ENCODE data around the gene WNT2B. TPM values are rescaled to one million over a fixed set of nuclear protein-coding genes. Genes with fewer than 3 reads are reported as not detected.

WNT2B gene
- total RNA-seq: 1 to 10 TPM; 1.6 to 3.9 TPM

DNA sequence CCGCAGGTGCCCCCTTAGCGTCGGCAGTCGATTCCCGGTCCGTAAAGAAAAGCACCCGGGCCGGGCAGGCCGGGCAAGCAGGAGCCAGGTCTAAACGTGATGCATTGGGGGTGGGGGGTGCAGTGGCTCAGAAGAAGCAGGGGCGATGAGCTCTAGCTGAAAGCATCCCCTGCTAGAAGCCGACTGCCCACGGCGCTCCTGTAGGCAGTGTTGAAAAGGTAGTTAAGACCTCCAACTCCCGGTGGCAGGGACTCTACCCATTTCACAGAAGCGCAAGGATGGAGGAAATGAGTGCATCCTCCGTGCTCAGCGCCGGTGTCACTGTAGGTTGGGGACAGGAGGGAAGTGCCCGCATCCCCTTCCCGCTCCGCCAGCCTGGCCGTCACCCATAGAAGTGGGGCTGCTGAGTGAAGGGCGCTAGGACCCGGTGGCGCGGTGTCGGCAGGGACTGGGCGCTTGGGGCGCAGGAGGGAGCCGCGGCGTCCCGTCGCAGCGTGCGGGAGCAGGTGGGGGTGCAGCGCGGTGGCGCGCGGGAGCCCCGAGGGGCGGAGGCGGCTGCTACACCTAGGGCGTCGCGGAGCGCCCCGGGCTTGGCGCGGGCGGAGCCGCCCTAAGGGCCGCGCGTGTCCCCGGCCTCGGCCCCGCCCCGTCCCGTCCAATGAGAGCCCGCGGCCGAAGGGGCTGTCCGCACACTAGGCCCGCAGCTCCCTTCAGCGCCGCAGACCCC lies at the start of gene WNT2B:
Gene WNT2B, plus strand, starts transcription at position 688 of the 727 bp plus-strand sequence. CDS start 298 bp downstream, outside the sequence.
- peak in 3 of 4 donors; percentile 29 to 46 (median 36) for DNase-seq
- H3K27me3 ChIP-seq: peaks cover 0 to 10% of the 10 kb centered on the region in 2 donors

DNA sequence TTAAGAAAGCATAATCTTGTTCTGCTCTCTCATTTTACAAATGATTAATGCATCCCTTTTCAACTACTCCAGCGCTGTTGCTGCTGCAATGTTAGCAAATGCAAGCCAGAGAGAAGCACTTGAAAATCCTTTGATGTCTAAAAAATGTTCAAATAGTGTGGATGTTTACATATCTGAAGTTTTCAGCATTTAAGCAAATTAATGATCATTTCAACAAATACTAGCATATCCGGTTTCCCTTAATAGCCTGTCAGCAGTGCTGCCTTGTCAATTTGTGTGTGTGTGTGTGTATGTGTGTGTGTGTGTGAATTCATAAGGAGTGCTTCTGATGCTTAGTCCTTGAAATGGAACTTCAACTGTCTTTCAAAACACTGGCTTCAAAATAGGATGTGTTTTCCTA lies 48.1 kb upstream of the WNT2B start:
- H3K9me3 ChIP-seq: no peaks in the 10 kb centered on the region
- intact Hi-C loops (cut with DNase I): no loop called here
- no peak overlapping the region for H3K27ac ChIP-seq
- no peak for ATAC-seq
- peaks cover 3% of the 10 kb centered on the region for H3K4me1 ChIP-seq
- H3K27me3 ChIP-seq: no peaks in the 10 kb centered on the region
- 58 to 64% methylated on average over 2 of the region's 2 CpGs for WGBS, 2 donors
- no peak overlapping the region for H3K4me3 ChIP-seq
- TF ChIP-seq, protein P1, sequence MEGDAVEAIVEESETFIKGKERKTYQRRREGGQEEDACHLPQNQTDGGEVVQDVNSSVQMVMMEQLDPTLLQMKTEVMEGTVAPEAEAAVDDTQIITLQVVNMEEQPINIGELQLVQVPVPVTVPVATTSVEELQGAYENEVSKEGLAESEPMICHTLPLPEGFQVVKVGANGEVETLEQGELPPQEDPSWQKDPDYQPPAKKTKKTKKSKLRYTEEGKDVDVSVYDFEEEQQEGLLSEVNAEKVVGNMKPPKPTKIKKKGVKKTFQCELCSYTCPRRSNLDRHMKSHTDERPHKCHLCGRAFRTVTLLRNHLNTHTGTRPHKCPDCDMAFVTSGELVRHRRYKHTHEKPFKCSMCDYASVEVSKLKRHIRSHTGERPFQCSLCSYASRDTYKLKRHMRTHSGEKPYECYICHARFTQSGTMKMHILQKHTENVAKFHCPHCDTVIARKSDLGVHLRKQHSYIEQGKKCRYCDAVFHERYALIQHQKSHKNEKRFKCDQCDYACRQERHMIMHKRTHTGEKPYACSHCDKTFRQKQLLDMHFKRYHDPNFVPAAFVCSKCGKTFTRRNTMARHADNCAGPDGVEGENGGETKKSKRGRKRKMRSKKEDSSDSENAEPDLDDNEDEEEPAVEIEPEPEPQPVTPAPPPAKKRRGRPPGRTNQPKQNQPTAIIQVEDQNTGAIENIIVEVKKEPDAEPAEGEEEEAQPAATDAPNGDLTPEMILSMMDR (IDR thresholded peaks at IDR 0.05): no peak
- no peak for TF ChIP-seq POLR2A (IDR thresholded peaks at IDR 0.05)
- DNase-seq: no peak
- peaks cover 0 to 14% of the 10 kb centered on the region in 2 donors for H3K36me3 ChIP-seq (replicated peaks in 1 of 2; ENCODE audit: insufficient read depth in 1 of 2, low read depth in 2 of 2)

More for the DNA sequence above, at the start of gene WNT2B:
- WGBS, 2 donors: 0 to 1% methylated on average over 8 to 61 of the region's 69 CpGs
- Histone ChIP-seq H3K4me3 (peak within 1 kb of the TSS; percentile 5 to 6), H3K4me1 (peaks cover 18% of the 10 kb centered on the region), H3K36me3 (replicated peaks in 1 of 2; ENCODE audit: insufficient read depth in 1 of 2, low read depth in 2 of 2) (no peaks in the 10 kb centered on the region), H3K27ac (no peak within 1 kb of the TSS), H3K9me3 (no peaks in the 10 kb centered on the region)
- intact Hi-C loops (cut with DNase I): no loop called here
- peak in 1 of 3 donors; percentile 11 for TF ChIP-seq POLR2A (IDR thresholded peaks at IDR 0.05)
- TF ChIP-seq, protein P1 (IDR thresholded peaks at IDR 0.05): peak in 1 of 7 experiments; percentile 2
- peak; percentile 49 for ATAC-seq

DNA sequence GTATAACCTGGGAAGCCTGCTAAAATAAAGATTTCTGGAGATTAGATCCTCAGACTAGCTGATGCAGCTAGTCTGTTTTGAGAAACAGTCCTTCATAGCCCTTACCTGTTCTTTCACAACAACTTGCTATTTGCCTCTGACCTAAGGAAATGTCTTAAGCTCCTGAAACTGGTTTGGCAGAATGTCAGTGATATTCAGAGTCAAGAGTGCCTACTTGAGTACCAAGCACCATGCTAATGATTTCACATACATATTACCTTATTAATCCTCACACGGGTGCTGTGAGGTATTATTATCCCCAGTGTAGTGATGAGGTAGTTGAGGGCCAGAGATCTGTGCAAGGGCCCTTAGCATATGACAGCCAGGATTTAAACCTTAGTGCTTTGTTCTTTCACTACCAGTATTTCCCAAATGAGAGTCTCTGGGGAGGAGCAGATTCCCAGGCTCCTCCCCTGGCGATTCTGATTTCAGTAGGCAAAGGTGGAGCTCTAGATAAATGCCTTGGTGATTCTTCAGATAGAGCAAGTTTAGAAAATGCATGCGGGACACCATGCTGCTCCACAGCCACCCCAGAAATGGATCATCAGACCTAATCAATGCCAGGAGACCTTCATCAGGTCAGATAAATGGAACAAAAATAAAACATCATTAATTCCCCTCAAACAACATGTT lies 47.4 kb upstream of the WNT2B start:
- H3K27me3 ChIP-seq: no peaks in the 10 kb centered on the region
- no peak overlapping the region for H3K27ac ChIP-seq
- H3K4me3 ChIP-seq: no peak overlapping the region
- WGBS, 2 donors: 66 to 85% methylated on average over 2 to 3 of the region's 3 CpGs
- H3K4me1 ChIP-seq: peaks cover 10% of the 10 kb centered on the region
- intact Hi-C loops (cut with DNase I): no loop called here
- H3K36me3 ChIP-seq (replicated peaks in 1 of 2; ENCODE audit: insufficient read depth in 1 of 2, low read depth in 2 of 2): peaks cover 0 to 11% of the 10 kb centered on the region in 2 donors
- no peaks in the 10 kb centered on the region for H3K9me3 ChIP-seq
- ATAC-seq (no peak), DNase-seq (no peak)
- no peak for TF ChIP-seq POLR2A (IDR thresholded peaks at IDR 0.05)
- TF ChIP-seq, protein P1 (IDR thresholded peaks at IDR 0.05): no peak

DNA sequence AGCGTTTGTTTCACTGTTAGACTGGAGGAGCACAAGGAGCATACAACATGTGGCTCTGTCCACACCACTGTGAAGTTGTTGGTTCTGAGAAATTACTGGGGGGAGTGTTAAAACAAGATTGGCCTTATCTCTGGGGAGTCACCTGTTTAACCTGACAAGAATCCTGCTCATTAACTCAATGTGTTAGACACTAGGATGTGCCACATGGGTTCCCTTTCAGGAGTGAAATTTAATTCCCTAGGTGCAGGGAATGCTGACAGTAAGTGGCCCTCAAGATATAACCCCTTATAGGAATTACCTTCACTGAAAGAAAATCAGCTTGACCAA lies 45.8 kb upstream of the WNT2B start:
- WGBS, 2 donors: 84 to 90% methylated on average over 1 of the region's 1 CpG
- H3K27me3 ChIP-seq: no peaks in the 10 kb centered on the region
- DNase-seq: no peak
- H3K27ac ChIP-seq: no peak overlapping the region
- no peaks in the 10 kb centered on the region for H3K9me3 ChIP-seq
- peaks cover 13% of the 10 kb centered on the region for H3K4me1 ChIP-seq
- TF ChIP-seq, protein P1 (IDR thresholded peaks at IDR 0.05): no peak
- no peak for TF ChIP-seq POLR2A (IDR thresholded peaks at IDR 0.05)
- no peak overlapping the region for H3K4me3 ChIP-seq
- intact Hi-C loops (cut with DNase I): no loop called here
- peaks cover 0 to 2% of the 10 kb centered on the region in 2 donors for H3K36me3 ChIP-seq (replicated peaks in 1 of 2; ENCODE audit: insufficient read depth in 1 of 2, low read depth in 2 of 2)
- no peak for ATAC-seq
